OCI-LY7 (cell line): ENCODE results near the gene DCAF7. TPM values are rescaled to one million over a fixed set of nuclear protein-coding genes. Genes with fewer than 3 reads are reported as not detected.
A peak's percentile ranks its signal among the peaks of the same experiment; 100 is the strongest.

ENCODE experiments used
- BruUV-seq: library from RNA; stranded (reverse); fragments of 400-500 nt; replicated peaks from 2 replicates; lab custom pipeline; 2021; lab: Mats Ljungman, UMichigan
- CTCF ChIA-PET: fragments of 300-600 bp; sonication (Branson Sonifier 250); formaldehyde crosslinking; loops from one replicate; lab custom pipeline; 2022; ENCODE audit warnings: antibody characterized with exemption; ENCODE audit not compliant: unreplicated experiment; lab: Charles Lee
- POLR2A ChIA-PET: fragments of 300-600 bp; sonication (Branson Sonifier 250); formaldehyde crosslinking; loops from one replicate; lab custom pipeline; 2022; ENCODE audit warnings: antibody characterized with exemption; lab: Charles Lee
- DNase-seq: peaks from one replicate; pipeline ENCODE4 v3.0.0-alpha.2; 2015; ENCODE audit warnings: low spot score
- H2AFZ ChIP-seq: fragments of 200-600 bp; sonication (generic), shearing (Covaris generic); 2 replicates; pipeline ENCODE4 v1.6.1; 2014; ENCODE audit warnings: mild to moderate bottlenecking, antibody characterized with exemption, low read length, moderate library complexity
- H3K27ac ChIP-seq: fragments of 200-600 bp; sonication (generic); 2 replicates; pipeline ENCODE4 v1.5.1; 2014; ENCODE audit warnings: mixed run types, low read depth, mild to moderate bottlenecking, moderate library complexity, low read length, inconsistent platforms; ENCODE audit not compliant: poor library complexity, severe bottlenecking
- H3K36me3 ChIP-seq: fragments of 200-600 bp; sonication (generic); 2 replicates; pipeline ENCODE4 v1.6.1; 2014; ENCODE audit warnings: mild to moderate bottlenecking, antibody characterized with exemption, low read length, moderate library complexity, mixed read lengths; ENCODE audit not compliant: insufficient read depth
- H3K4me1 ChIP-seq: fragments of 200-600 bp; sonication (generic); 2 replicates; pipeline ENCODE4 v1.5.1; 2014; ENCODE audit warnings: mild to moderate bottlenecking, low read length; ENCODE audit not compliant: insufficient read depth, poor library complexity, severe bottlenecking
- H3K4me2 ChIP-seq: fragments of 200-600 bp; sonication (generic); 2 replicates; pipeline ENCODE4 v1.6.1; 2014; ENCODE audit warnings: mild to moderate bottlenecking, low read length
- H3K4me3 ChIP-seq: fragments of 200-600 bp; sonication (generic); 2 replicates; pipeline ENCODE4 v1.5.1; 2014; ENCODE audit warnings: mild to moderate bottlenecking, low read depth, low read length; ENCODE audit not compliant: poor library complexity, severe bottlenecking
- H3K79me2 ChIP-seq: fragments of 200-600 bp; sonication (generic); 2 replicates; pipeline ENCODE4 v1.6.1; 2016; ENCODE audit warnings: low read depth, mild to moderate bottlenecking, low read length, moderate library complexity, mixed read lengths; ENCODE audit not compliant: insufficient read depth
- H3K9me2 ChIP-seq: fragments of 200-600 bp; sonication (generic); 2 replicates; pipeline ENCODE4 v1.6.1; 2016; ENCODE audit warnings: mild to moderate bottlenecking, low read length, mixed read lengths; ENCODE audit not compliant: insufficient read depth
- H3K9me3 ChIP-seq: fragments of 200-600 bp; sonication (generic); 2 replicates; pipeline ENCODE4 v1.6.1; 2014; ENCODE audit warnings: mild to moderate bottlenecking, mixed run types, low read length, mixed read lengths
- H4K20me1 ChIP-seq: fragments of 200-600 bp; sonication (generic); 2 replicates; pipeline ENCODE4 v1.6.1; 2014; ENCODE audit warnings: mild to moderate bottlenecking, antibody characterized with exemption, low read length, moderate library complexity, mixed read lengths; ENCODE audit not compliant: insufficient read depth
- EZH2phosphoT487 ChIP-seq: fragments of 200-600 bp; sonication (generic); IDR thresholded peaks from 2 replicates; pipeline ENCODE4 v1.6.1; 2018; ENCODE audit warnings: low read depth, borderline replicate concordance, mild to moderate bottlenecking, mixed run types, antibody characterized with exemption, low read length, moderate library complexity, mixed read lengths
- intact Hi-C: fragments of 100-400 bp; cut with micrococcal nuclease; formaldehyde crosslinking; loops from one replicate; pipeline ENCODE4 v1.10.0; 2022; ENCODE audit not compliant: unreplicated experiment
- total RNA-seq, 2 experiments: library from RNA; depleted of rRNA in 1 of 2; stranded (reverse); fragments of >200 nt in 1 of 2; shearing (Covaris generic) in 1 of 2; gene quantifications; 2 replicates each; pipeline ENCODE4 v1.2.3, GENCODE V29; 2014 to 2022
- TF ChIP-seq, protein P1 (sequence below): fragments of 200-600 bp; sonication (generic); conservative IDR thresholded peaks from 2 replicates; pipeline ENCODE4 v1.5.1; 2014; ENCODE audit warnings: mild to moderate bottlenecking, antibody characterized with exemption, low read length, moderate library complexity, mixed read lengths

The DCAF7 gene
- total RNA-seq, 2 experiments from 2014 or later, result 46.4 to 121 TPM

DNA sequence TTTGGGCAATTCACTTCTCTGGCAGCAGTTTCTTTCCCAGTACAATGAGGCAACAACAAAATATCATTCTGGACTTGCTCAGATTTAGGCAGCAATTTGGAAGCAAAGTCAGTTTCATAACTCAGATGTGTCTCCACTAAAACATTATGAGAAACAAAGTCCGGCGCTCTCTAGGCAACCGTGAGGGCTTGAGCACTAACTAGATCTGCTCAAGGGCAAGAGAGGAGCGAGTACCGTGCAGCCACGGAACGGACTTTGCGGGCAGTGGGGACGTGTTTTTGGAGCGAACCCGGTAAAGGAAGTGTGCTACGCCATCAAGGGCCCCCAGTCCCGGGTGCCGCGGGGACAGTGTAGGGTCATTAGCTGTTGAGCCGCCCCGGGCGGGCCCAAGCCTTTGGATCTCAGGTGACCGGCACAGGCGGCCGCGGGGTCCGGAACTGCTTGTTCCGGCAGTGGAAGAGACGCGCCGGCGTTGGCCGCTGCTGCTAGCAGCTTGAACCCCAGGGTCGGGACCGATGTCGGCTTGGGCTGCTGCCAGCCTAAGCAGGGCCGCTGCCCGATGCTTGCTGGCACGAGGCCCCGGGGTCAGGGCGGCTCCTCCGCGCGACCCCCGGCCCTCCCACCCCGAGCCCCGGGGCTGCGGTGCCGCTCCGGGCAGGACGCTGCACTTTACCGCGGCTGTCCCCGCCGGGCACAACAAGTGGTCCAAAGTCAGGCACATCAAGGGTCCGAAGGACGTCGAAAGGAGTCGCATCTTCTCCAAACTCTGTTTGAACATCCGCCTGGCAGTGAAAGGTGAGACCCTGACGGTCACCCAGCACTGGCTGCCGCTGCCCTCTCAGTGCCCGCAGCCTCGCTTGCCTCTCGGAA, 50.5 kb downstream of the DCAF7 start, which contains the start of gene TACO1:
TSS of gene TACO1 (plus strand) at position 327 of the 870 bp plus-strand sequence. CDS start at position 516, 189 bp downstream.
- Histone ChIP-seq H3K9me2 (no peaks in the 10 kb centered on the region), H3K36me3 (peaks cover 21% of the 10 kb centered on the region), H4K20me1 (no peaks in the 10 kb centered on the region), H3K79me2 (peaks cover 14% of the 10 kb centered on the region; the same call in 1 of the 2 replicates), H3K4me2 (peak within 1 kb of the TSS; percentile 91), H3K27ac (peak within 1 kb of the TSS; percentile 8), H3K9me3 (no peaks in the 10 kb centered on the region), H2AFZ (peak within 1 kb of the TSS; percentile 94), H3K4me3 (peak within 1 kb of the TSS; percentile 88), H3K4me1 (peaks cover 17% of the 10 kb centered on the region)
- DNase-seq, result peak; percentile 87
- ChIA-PET POLR2A (interaction anchor here (0.6 to 1.6 kb wide), 8 partner anchors 11 to 998 kb away, joined by 3 to 7 read pairs (median 3); no protein-coding TSS in a partner anchor), CTCF (interaction anchor here (1.3 kb wide), 1 partner anchor 11 kb away, joined by 4 read pairs; no protein-coding TSS in a partner anchor)
- TF ChIP-seq EZH2phosphoT487, result no peak
- TF ChIP-seq, protein P1, sequence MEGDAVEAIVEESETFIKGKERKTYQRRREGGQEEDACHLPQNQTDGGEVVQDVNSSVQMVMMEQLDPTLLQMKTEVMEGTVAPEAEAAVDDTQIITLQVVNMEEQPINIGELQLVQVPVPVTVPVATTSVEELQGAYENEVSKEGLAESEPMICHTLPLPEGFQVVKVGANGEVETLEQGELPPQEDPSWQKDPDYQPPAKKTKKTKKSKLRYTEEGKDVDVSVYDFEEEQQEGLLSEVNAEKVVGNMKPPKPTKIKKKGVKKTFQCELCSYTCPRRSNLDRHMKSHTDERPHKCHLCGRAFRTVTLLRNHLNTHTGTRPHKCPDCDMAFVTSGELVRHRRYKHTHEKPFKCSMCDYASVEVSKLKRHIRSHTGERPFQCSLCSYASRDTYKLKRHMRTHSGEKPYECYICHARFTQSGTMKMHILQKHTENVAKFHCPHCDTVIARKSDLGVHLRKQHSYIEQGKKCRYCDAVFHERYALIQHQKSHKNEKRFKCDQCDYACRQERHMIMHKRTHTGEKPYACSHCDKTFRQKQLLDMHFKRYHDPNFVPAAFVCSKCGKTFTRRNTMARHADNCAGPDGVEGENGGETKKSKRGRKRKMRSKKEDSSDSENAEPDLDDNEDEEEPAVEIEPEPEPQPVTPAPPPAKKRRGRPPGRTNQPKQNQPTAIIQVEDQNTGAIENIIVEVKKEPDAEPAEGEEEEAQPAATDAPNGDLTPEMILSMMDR, result no peak
- intact Hi-C loops, result no loop called here
- BruUV-seq, result no TSS peak

DNA sequence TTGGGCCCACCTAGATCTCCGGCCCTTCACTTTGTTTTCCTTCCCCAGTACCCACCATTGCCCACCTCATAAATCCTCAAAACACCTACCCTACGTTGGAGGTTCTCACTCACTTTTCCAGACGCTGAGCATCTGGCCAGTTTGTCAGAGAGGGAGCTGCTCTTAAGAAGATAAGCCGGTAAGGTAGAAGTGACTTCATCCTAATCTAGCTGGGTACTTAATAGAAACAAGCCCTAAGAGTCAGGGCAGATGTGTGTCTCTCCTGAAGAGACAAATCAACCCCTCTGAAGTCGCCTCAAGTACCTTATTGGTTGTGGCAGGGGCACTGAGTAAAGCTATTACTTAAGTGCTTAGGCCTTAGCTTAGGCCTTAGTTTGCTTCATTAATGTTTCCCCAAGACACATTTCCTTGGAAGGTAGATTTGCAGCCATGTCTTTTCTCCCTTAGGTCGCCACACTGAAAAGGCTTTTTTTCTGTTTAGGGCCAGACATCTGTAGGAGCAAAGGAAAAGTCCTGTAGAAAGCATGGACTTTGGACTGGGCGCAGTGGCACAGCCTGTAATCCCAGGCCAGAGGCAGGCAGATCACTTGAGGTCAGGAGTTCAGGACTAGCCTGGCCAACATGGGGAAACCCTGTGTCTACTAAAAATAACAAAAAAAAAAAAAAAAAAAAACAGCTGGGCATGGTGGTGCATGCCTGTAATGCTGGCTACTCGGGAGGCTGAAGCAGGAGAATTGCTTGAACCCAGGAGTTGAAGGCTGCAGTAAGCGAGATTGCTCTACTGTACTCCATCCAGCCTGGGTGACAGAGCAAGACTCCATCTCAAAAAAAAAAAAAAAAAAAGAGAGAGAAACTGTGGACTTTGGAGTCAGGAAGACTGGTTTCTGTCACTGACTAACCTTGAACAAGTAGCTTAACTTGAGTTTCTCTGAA, 51.4 kb downstream of the DCAF7 start:
- DNase-seq, result no peak

More for the DNA sequence above, 51.4 kb downstream of the DCAF7 start:
- H3K9me2 ChIP-seq, result no peaks in the 10 kb centered on the region
- H3K36me3 ChIP-seq, result peaks cover 30% of the 10 kb centered on the region
- peak overlapping the region; percentile 88 for H3K4me3 ChIP-seq
- no peaks in the 10 kb centered on the region for H3K9me3 ChIP-seq
- no peak for TF ChIP-seq EZH2phosphoT487
- TF ChIP-seq, protein P1, result no peak
- H3K4me1 ChIP-seq, result peaks cover 17% of the 10 kb centered on the region
- intact Hi-C loops, result no loop called here
- ChIA-PET CTCF (interaction anchor here (1.3 kb wide), 1 partner anchor 10 kb away, joined by 4 read pairs; no protein-coding TSS in a partner anchor), POLR2A (interaction anchor here (0.6 to 1.6 kb wide), 10 partner anchors 10 to 188 kb away, joined by 3 to 7 read pairs (median 3); no protein-coding TSS in a partner anchor)
- TSS peak; percentile 68 for BruUV-seq
- peak overlapping the region; percentile 91 for H3K4me2 ChIP-seq
- H3K79me2 ChIP-seq, result peaks cover 14% of the 10 kb centered on the region; the same call in 1 of the 2 replicates
- H3K27ac ChIP-seq, result no peak overlapping the region
- H2AFZ ChIP-seq, result peak overlapping the region; percentile 94; the same call in 1 of the 2 replicates
- H4K20me1 ChIP-seq, result no peaks in the 10 kb centered on the region
